ENCODE results near the gene PAFAH1B2.
"Not testable (repeated sequence)": the region's sequence is repeated elsewhere in the genome, so short reads cannot be mapped to it uniquely, and the experiment has no call there.

The PAFAH1B2 gene

GRCh38 chr11:117209351-117210125 lies 65.5 kb downstream of the PAFAH1B2 start:
- not testable (repeated sequence) for H3K9ac ChIP-seq (ENCODE audit: insufficient read length, low read depth); DNase-seq (ENCODE audit: low read depth, low spot score); H3K4me1 ChIP-seq (ENCODE audit: insufficient read depth, insufficient read length); H3K27me3 ChIP-seq (ENCODE audit: insufficient read depth, insufficient read length); H3K9me3 ChIP-seq (ENCODE audit: insufficient read depth, low read length); H3K4me3 ChIP-seq (ENCODE audit: insufficient read length, low read depth)
- H3K36me3 ChIP-seq (ENCODE audit: insufficient read depth, insufficient read length, low read length): peaks cover 29% of the 10 kb centered on the region

GRCh38 chr11:117210620-117211019 lies 66.5 kb downstream of the PAFAH1B2 start:
- H3K4me3 ChIP-seq (ENCODE audit: insufficient read length, low read depth): no peak overlapping the region
- H3K4me1 ChIP-seq (ENCODE audit: insufficient read depth, insufficient read length): no peaks in the 10 kb centered on the region
- H3K36me3 ChIP-seq (ENCODE audit: insufficient read depth, insufficient read length, low read length): peaks cover 22% of the 10 kb centered on the region
- TF ChIP-seq SUZ12 (IDR thresholded peaks at IDR 0.05; ENCODE audit: extremely low read depth, insufficient read depth, insufficient read length) (no peak), ZNF274 (IDR thresholded peaks at IDR 0.05; ENCODE audit: low read depth, low read length) (no peak), YY1 (IDR thresholded peaks at IDR 0.05; ENCODE audit: insufficient read depth, insufficient read length) (no peak)
- no peak overlapping the region for H3K9ac ChIP-seq (ENCODE audit: insufficient read length, low read depth)
- no peaks in the 10 kb centered on the region for H3K27me3 ChIP-seq (ENCODE audit: insufficient read depth, insufficient read length)
- no peak for DNase-seq (ENCODE audit: low read depth, low spot score)
- H3K9me3 ChIP-seq (ENCODE audit: insufficient read depth, low read length): no peaks in the 10 kb centered on the region

GRCh38 chr11:117212697-117213355 lies 68.7 kb downstream of the PAFAH1B2 start:
- H3K4me1 ChIP-seq (ENCODE audit: insufficient read depth, insufficient read length): no peaks in the 10 kb centered on the region
- no peaks in the 10 kb centered on the region for H3K27me3 ChIP-seq (ENCODE audit: insufficient read depth, insufficient read length)
- H3K4me3 ChIP-seq (ENCODE audit: insufficient read length, low read depth): no peak overlapping the region
- TF ChIP-seq ZNF274 (IDR thresholded peaks at IDR 0.05; ENCODE audit: low read depth, low read length) (no peak), YY1 (IDR thresholded peaks at IDR 0.05; ENCODE audit: insufficient read depth, insufficient read length) (no peak), SUZ12 (IDR thresholded peaks at IDR 0.05; ENCODE audit: extremely low read depth, insufficient read depth, insufficient read length) (no peak)
- DNase-seq (ENCODE audit: low read depth, low spot score): no peak
- H3K36me3 ChIP-seq (ENCODE audit: insufficient read depth, insufficient read length, low read length): peaks cover 35% of the 10 kb centered on the region
- H3K9ac ChIP-seq (ENCODE audit: insufficient read length, low read depth): no peak overlapping the region
- H3K9me3 ChIP-seq (ENCODE audit: insufficient read depth, low read length): no peaks in the 10 kb centered on the region

GRCh38 chr11:117214404-117215110 lies 70.5 kb downstream of the PAFAH1B2 start:
- TF ChIP-seq YY1 (IDR thresholded peaks at IDR 0.05; ENCODE audit: insufficient read depth, insufficient read length): no peak
- no peak for TF ChIP-seq ZNF274 (IDR thresholded peaks at IDR 0.05; ENCODE audit: low read depth, low read length)
- TF ChIP-seq SUZ12 (IDR thresholded peaks at IDR 0.05; ENCODE audit: extremely low read depth, insufficient read depth, insufficient read length): no peak
- H3K27me3 ChIP-seq (ENCODE audit: insufficient read depth, insufficient read length): no peaks in the 10 kb centered on the region
- peaks cover 53% of the 10 kb centered on the region for H3K36me3 ChIP-seq (ENCODE audit: insufficient read depth, insufficient read length, low read length)
- H3K9me3 ChIP-seq (ENCODE audit: insufficient read depth, low read length): no peaks in the 10 kb centered on the region
- DNase-seq (ENCODE audit: low read depth, low spot score): no peak
- no peak overlapping the region for H3K9ac ChIP-seq (ENCODE audit: insufficient read length, low read depth)
- no peak overlapping the region for H3K4me3 ChIP-seq (ENCODE audit: insufficient read length, low read depth)
- H3K4me1 ChIP-seq (ENCODE audit: insufficient read depth, insufficient read length): no peaks in the 10 kb centered on the region

GRCh38 chr11:117217141-117218084 lies 73.3 kb downstream of the PAFAH1B2 start:
- H3K4me1 ChIP-seq (ENCODE audit: insufficient read depth, insufficient read length): peaks cover 5% of the 10 kb centered on the region
- no peak for DNase-seq (ENCODE audit: low read depth, low spot score)

GRCh38 chr11:117218133-117218915 lies 74.2 kb downstream of the PAFAH1B2 start:
- Histone ChIP-seq H3K9me3 (ENCODE audit: insufficient read depth, low read length) (no peaks in the 10 kb centered on the region), H3K4me3 (ENCODE audit: insufficient read length, low read depth) (no peak overlapping the region), H3K9ac (ENCODE audit: insufficient read length, low read depth) (no peak overlapping the region), H3K27me3 (ENCODE audit: insufficient read depth, insufficient read length) (no peaks in the 10 kb centered on the region), H3K4me1 (ENCODE audit: insufficient read depth, insufficient read length) (peaks cover 5% of the 10 kb centered on the region), H3K36me3 (ENCODE audit: insufficient read depth, insufficient read length, low read length) (peaks cover 81% of the 10 kb centered on the region)
- TF ChIP-seq SUZ12 (IDR thresholded peaks at IDR 0.05; ENCODE audit: extremely low read depth, insufficient read depth, insufficient read length) (no peak), ZNF274 (IDR thresholded peaks at IDR 0.05; ENCODE audit: low read depth, low read length) (no peak), YY1 (IDR thresholded peaks at IDR 0.05; ENCODE audit: insufficient read depth, insufficient read length) (no peak)
- no peak for DNase-seq (ENCODE audit: low read depth, low spot score)

More at GRCh38 chr11:117217141-117218084, 73.3 kb downstream of the PAFAH1B2 start:
- Histone ChIP-seq H3K36me3 (ENCODE audit: insufficient read depth, insufficient read length, low read length) (peaks cover 79% of the 10 kb centered on the region), H3K4me3 (ENCODE audit: insufficient read length, low read depth) (no peak overlapping the region), H3K9ac (ENCODE audit: insufficient read length, low read depth) (no peak overlapping the region), H3K9me3 (ENCODE audit: insufficient read depth, low read length) (no peaks in the 10 kb centered on the region), H3K27me3 (ENCODE audit: insufficient read depth, insufficient read length) (no peaks in the 10 kb centered on the region)
- no peak for TF ChIP-seq YY1 (IDR thresholded peaks at IDR 0.05; ENCODE audit: insufficient read depth, insufficient read length)
- no peak for TF ChIP-seq SUZ12 (IDR thresholded peaks at IDR 0.05; ENCODE audit: extremely low read depth, insufficient read depth, insufficient read length)
- TF ChIP-seq ZNF274 (IDR thresholded peaks at IDR 0.05; ENCODE audit: low read depth, low read length): no peak
